CD4-positive, alpha-beta T cell treated with Interleukin-1 beta for 1 hour (primary cell): Measurements from ENCODE around the gene KAT6B.

Experiments used
- DNase-seq, 2 donors: peaks; one replicate each; pipeline ENCODE4 v3.0.0-alpha.2; 2020 to 2022

The KAT6B gene

GRCh38 chr10:74824184-74824899, 2.1 kb upstream of the KAT6B start:
- peak; percentile 10 to 26 for DNase-seq

GRCh38 chr10:74824900-74825370, 1.5 kb upstream of the KAT6B start:
- DNase-seq = peak; percentile 36 to 53

- DNase-seq = peak in 1 of 2 donors; percentile 51
Observed at GRCh38 chr10:74825371-74826141, 844 bp upstream of the KAT6B start.

- DNase-seq = no peak
Observed at GRCh38 chr10:74827045-74827441, 643 bp downstream of the KAT6B start.

GRCh38 chr10:74827694-74828093, 1.3 kb downstream of the KAT6B start:
- DNase-seq = no peak

GRCh38 chr10:74828946-74829345, 2.5 kb downstream of the KAT6B start:
- no peak for DNase-seq

GRCh38 chr10:74831518-74832120, 5.2 kb downstream of the KAT6B start:
- no peak for DNase-seq

GRCh38 chr10:74835963-74836362, 9.6 kb downstream of the KAT6B start:
- no peak for DNase-seq

- DNase-seq = no peak
Observed at GRCh38 chr10:74836877-74837276, 10.5 kb downstream of the KAT6B start.

GRCh38 chr10:74837743-74838142, 11.3 kb downstream of the KAT6B start:
- no peak for DNase-seq

- DNase-seq = no peak
Observed at GRCh38 chr10:74839708-74840107, 13.3 kb downstream of the KAT6B start.

- DNase-seq = no peak
Observed at GRCh38 chr10:74841265-74841973, 15.0 kb downstream of the KAT6B start.

- no peak for DNase-seq
Observed at GRCh38 chr10:74842301-74842954, 16.0 kb downstream of the KAT6B start.

GRCh38 chr10:74846958-74847357, 20.6 kb downstream of the KAT6B start:
- DNase-seq = no peak

GRCh38 chr10:74851831-74852230, 25.4 kb downstream of the KAT6B start:
- DNase-seq = no peak

- DNase-seq = no peak
Observed at GRCh38 chr10:74852381-74852780, 26.0 kb downstream of the KAT6B start.

- no peak for DNase-seq
Observed at GRCh38 chr10:74854610-74855009, 28.2 kb downstream of the KAT6B start.

- DNase-seq = no peak
Observed at GRCh38 chr10:74855027-74855426, 28.6 kb downstream of the KAT6B start.

GRCh38 chr10:74855439-74855838, 29.0 kb downstream of the KAT6B start:
- DNase-seq = no peak

- DNase-seq = no peak
Observed at GRCh38 chr10:74856940-74857339, 30.5 kb downstream of the KAT6B start.

- DNase-seq = no peak
Observed at GRCh38 chr10:74857586-74857985, 31.2 kb downstream of the KAT6B start.

GRCh38 chr10:74859546-74859945, 33.1 kb downstream of the KAT6B start:
- no peak for DNase-seq

- no peak for DNase-seq
Observed at GRCh38 chr10:74862625-74863024, 36.2 kb downstream of the KAT6B start.
